ENCODE data around the gene ERGIC2.
"Not testable (repeated sequence)": the region's sequence is repeated elsewhere in the genome, so short reads cannot be mapped to it uniquely, and the experiment has no call there.

The ERGIC2 gene

GRCh38 chr12:29380536-29381523 lies at the start of gene ERGIC2:
Gene ERGIC2, minus strand, starts transcription at chr12:29381172. Its CDS starts 9,539 bp downstream, at chr12:29371633.
- H3K4me3 ChIP-seq (ENCODE audit: low read depth, low read length) = peak within 1 kb of the TSS; percentile 100

GRCh38 chr12:29430716-29431044 lies 49.7 kb upstream of the ERGIC2 start:
- H3K4me3 ChIP-seq (ENCODE audit: low read depth, low read length) = no peak overlapping the region

DNA sequence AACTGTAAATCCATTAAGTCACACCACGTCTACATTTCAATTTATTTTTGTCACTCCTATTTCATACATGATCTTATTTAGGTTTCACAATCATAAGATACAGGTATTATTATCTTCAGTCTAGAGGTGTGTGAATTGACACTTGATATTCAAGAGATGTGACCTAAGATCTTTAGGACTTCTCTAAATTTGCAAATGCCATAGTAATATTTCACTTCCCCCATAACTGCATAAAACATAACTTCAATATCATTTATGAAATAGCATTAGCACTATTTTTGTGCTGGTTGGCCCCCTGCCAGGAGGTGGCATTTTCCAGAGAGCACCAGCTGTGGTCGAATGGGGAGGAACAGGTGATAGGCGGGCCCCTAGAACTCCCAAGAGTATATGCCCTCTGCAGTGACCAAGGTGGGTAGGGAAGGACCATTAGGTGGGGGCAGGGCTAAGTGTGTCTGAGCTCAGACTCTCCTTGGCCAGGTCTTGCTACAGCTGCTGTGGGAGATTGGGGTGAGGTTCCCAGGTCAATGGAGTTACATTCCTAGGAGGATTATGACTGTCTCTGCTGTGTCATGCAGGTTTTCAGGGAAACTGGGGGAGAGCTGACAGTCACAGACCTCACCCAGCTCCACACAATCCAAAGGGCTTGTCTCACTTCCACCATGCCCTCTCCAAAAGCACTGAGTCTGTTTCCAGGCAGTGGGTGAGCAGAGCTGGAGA lies 49.2 kb upstream of the ERGIC2 start:
- no peak overlapping the region for H3K4me3 ChIP-seq (ENCODE audit: low read depth, low read length)

DNA sequence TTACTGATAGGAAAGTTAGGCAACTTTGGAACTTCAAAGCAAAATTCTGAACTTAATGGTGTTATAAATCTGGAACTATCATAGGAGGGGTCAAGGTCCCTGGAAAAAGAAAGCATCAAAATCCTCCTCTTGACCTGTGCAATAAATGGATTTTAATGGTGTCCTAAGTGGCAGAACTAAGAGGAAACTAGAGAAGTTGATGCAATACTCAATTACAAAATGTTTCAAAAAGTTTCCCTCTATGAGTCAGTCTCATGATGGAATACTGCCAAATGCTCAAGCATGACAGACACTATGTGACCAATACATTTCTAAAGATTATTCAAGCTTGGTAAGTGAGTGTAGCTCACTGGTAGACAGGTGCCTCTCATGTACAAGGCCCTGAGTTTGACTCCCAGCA lies 47.7 kb upstream of the ERGIC2 start:
- H3K4me3 ChIP-seq (ENCODE audit: low read depth, low read length) = no peak overlapping the region

- H3K4me3 ChIP-seq (ENCODE audit: low read depth, low read length) = no peak overlapping the region
These were observed 47.0 kb upstream of the ERGIC2 start for GRCh38 chr12:29427964-29428363.

DNA sequence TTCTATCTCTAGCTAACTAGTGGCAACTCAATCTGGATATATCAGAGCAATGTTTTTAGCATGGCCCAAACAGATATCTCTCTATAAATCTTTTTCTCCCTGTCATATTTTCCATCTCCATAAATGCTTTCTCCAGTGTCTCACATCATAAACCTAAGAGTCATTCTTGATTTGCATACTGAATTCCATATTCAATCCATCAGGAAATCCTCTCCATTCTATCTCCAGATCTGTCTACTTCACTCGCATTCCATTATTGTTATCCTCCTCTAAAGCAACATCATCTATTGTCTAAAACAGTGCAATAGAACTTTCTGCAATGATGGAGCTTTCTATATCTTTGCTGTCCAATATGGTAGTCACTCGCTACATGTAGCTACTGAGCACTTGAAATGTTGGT lies 45.5 kb upstream of the ERGIC2 start:
- H3K4me3 ChIP-seq (ENCODE audit: low read depth, low read length) = no peak overlapping the region

DNA sequence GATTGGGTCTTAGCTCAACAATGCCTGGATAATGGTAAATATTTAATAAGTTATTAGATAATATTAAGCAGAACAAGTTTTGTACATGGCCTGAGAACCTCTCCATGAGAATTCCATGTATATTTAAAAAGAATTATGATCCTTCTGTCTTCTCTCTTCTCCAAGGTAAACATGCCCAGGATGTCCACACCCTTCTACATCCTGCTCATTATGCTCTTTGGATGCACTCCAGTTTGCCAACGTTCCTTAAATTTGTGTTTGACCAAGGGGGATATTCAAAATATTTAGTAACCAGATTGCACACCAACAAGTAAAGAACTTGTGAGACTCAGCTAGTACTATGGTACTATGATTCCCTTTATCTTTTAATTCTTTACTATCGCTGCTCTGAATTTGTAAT lies 44.8 kb upstream of the ERGIC2 start:
- no peak overlapping the region for H3K4me3 ChIP-seq (ENCODE audit: low read depth, low read length)

DNA sequence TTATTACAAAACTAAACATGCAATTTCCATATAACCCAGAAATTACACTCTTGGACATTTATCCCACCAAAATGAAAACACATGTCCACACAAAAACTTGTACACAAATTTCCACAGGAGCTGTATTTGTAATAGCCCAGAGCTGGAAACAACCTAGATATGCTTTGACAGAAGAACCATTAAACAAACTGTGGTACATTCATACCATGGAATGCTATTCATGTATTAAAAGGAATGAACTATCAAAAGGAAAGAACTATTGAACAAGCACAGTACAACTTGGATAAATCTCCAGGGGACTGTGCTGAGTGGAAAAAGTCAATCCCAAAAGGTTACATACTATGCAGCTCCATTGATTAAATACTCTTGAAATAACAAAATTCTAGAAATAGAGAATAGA lies 35.8 kb upstream of the ERGIC2 start:
- H3K4me3 ChIP-seq (ENCODE audit: low read depth, low read length) = no peak overlapping the region

GRCh38 chr12:29415111-29415510 lies 34.1 kb upstream of the ERGIC2 start:
- no peak overlapping the region for H3K4me3 ChIP-seq (ENCODE audit: low read depth, low read length)

GRCh38 chr12:29414368-29414767 lies 33.4 kb upstream of the ERGIC2 start:
- no peak overlapping the region for H3K4me3 ChIP-seq (ENCODE audit: low read depth, low read length)

- H3K4me3 ChIP-seq (ENCODE audit: low read depth, low read length) = no peak overlapping the region
These were observed 24.6 kb upstream of the ERGIC2 start for GRCh38 chr12:29405561-29405960.

GRCh38 chr12:29403991-29404390 lies 23.0 kb upstream of the ERGIC2 start:
- H3K4me3 ChIP-seq (ENCODE audit: low read depth, low read length) = no peak overlapping the region

- no peak overlapping the region for H3K4me3 ChIP-seq (ENCODE audit: low read depth, low read length)
These were observed 21.5 kb upstream of the ERGIC2 start for GRCh38 chr12:29402437-29402836.

- H3K4me3 ChIP-seq (ENCODE audit: low read depth, low read length) = no peak overlapping the region
These were observed 17.5 kb upstream of the ERGIC2 start for GRCh38 chr12:29398495-29398894.

DNA sequence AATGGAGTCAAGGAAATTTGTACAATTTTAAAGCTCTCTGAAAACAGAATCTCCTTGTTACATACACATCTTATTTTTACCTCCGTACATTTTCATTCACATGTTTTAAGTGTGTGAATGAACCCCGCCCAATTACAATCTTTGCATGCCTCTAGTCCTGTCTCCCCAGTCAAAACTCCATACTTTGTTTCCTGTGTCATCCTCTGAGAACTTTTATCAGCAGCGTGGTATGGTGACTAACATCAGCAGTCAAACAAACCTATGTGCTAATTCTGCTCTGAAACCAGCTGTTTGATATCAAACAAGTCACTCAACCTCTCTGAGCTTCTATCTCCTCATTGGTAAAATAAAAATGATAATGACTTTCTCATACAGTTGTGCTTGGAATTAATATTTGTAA lies 15.8 kb upstream of the ERGIC2 start:
- H3K4me3 ChIP-seq (ENCODE audit: low read depth, low read length) = no peak overlapping the region

- no peak overlapping the region for H3K4me3 ChIP-seq (ENCODE audit: low read depth, low read length)
These were observed 14.4 kb upstream of the ERGIC2 start for GRCh38 chr12:29395356-29395755.

DNA sequence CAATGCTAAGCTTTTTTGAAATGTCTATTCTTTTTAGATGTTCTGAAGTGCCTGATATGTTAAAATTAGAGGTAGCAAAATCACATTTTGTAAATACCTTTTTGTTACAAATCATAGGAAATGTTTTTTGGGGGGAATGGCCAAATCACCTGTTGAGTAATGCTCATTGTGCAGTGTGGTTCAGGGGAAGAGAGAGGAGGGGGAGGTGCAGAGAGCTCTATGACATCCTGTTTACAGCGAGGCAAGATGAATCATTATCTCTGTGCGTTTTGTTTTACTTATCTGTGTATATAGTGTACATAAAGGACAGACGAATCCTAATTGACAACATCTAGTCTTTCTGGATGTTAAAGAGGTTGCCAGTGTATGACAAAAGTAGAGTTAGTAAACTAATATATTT lies 9.4 kb upstream of the ERGIC2 start:
- not testable (repeated sequence) for H3K4me3 ChIP-seq (ENCODE audit: low read depth, low read length)

GRCh38 chr12:29389295-29389919 lies 8.4 kb upstream of the ERGIC2 start:
- H3K4me3 ChIP-seq (ENCODE audit: low read depth, low read length) = no peak overlapping the region

DNA sequence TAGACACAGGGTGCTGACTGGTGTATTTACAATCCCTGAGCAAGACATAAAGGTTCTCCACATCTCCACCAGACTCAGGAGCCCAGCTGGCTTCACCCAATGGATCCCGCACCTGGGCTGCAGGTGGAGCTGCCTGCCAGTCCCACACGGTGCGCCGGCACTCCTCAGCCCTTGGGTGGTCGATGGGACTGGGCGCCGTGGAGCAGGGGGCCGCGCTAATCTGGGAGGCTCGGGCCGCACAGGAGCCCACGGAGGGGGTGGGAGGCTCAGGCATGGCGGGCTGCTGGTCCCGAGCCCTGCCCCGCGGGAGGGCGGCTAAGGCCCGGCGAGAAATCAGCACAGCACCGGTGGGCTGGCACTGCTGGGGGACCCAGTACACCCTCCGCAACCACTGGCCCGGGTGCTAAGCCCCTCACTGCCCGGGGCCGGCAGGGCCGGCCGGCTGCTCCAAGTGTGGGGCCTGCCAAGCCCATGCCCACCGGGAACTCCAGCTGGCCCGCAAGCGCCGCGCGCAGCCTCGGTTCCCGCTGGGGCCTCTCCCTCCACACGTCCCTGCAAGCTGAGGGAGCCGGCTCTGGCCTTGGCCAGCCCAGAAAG lies 5.2 kb upstream of the ERGIC2 start:
- not testable (repeated sequence) for H3K4me3 ChIP-seq (ENCODE audit: low read depth, low read length)

- not testable (repeated sequence) for H3K4me3 ChIP-seq (ENCODE audit: low read depth, low read length)
These were observed 4.2 kb upstream of the ERGIC2 start for GRCh38 chr12:29385194-29385593.

- H3K4me3 ChIP-seq (ENCODE audit: low read depth, low read length) = no peak overlapping the region
These were observed 1.3 kb upstream of the ERGIC2 start for GRCh38 chr12:29382251-29382650.

Measured in iPS-11a (cell line).